H1 (cell line): ENCODE data around the gene TMPRSS11E. TPM values are rescaled to one million over a fixed set of nuclear protein-coding genes. Genes with fewer than 3 reads are reported as not detected.

Experiments
- CTCF ChIA-PET: fragments of 300-600 bp; sonication (Branson Sonifier 250); formaldehyde crosslinking; loops from one replicate; lab custom pipeline; 2021; ENCODE audit not compliant: partially characterized antibody; lab: Charles Lee
- POLR2A ChIA-PET: fragments of 300-600 bp; sonication (Branson Sonifier 250); formaldehyde crosslinking; loops from one replicate; lab custom pipeline; 2021; ENCODE audit warnings: inconsistent platforms; ENCODE audit not compliant: partially characterized antibody; lab: Charles Lee
- DNase-seq, 2 experiments: peaks; one replicate each; pipeline versions ENCODE4 v3.0.0 to v3.0.0-alpha.2; 2010 to 2022; ENCODE audit warnings: low spot score in 2 of 2, low read depth in 1 of 2, mixed read lengths in 1 of 2
- FAIRE-seq: peaks from 2 replicates; lab custom pipeline; 2011; peaks lifted over from hg19 to GRCh38; lab: Jason Lieb, UNC
- H2AFZ ChIP-seq: 2 replicates; pipeline ENCODE4 v1.8.1; 2012; ENCODE audit warnings: low read length, inconsistent platforms
- H2AK5ac ChIP-seq: 2 replicates; pipeline ENCODE4 v1.6.1; 2013; ENCODE audit warnings: low read depth, low read length
- H2BK120ac ChIP-seq: replicated peaks from 2 replicates; pipeline ENCODE3; 2013; ENCODE audit warnings: low read depth, low read length, inconsistent platforms
- H2BK12ac ChIP-seq: 2 replicates; pipeline ENCODE4 v1.6.1; 2013; ENCODE audit warnings: low read depth, low read length
- H2BK15ac ChIP-seq: 2 replicates; pipeline ENCODE4 v1.6.1; 2013; ENCODE audit warnings: low read length
- H2BK20ac ChIP-seq: 2 replicates; pipeline ENCODE4 v1.6.1; 2013; ENCODE audit warnings: low read length
- H2BK5ac ChIP-seq: 2 replicates; pipeline ENCODE4 v1.6.1; 2013; ENCODE audit warnings: low read depth, low read length
- H3K14ac ChIP-seq: 2 replicates; pipeline ENCODE4 v1.6.1; 2013; ENCODE audit warnings: inconsistent platforms; ENCODE audit not compliant: insufficient read length
- H3K18ac ChIP-seq: 2 replicates; pipeline ENCODE4 v1.6.1; 2013; ENCODE audit warnings: low read length; ENCODE audit errors: extremely low read depth
- H3K23ac ChIP-seq: 2 replicates; pipeline ENCODE4 v1.6.1; 2013; ENCODE audit warnings: inconsistent platforms; ENCODE audit not compliant: insufficient read length
- H3K23me2 ChIP-seq: 2 replicates; pipeline ENCODE4 v1.6.1; 2013; ENCODE audit warnings: low read depth, low read length
- H3K27ac ChIP-seq: 2 replicates; pipeline ENCODE4 v1.6.1; 2011; ENCODE audit warnings: low read depth, low read length, inconsistent platforms
- H3K27me3 ChIP-seq, 4 experiments: replicated peaks in 1 of 4; 1 replicate in 1 of 4; 2 replicates in 3 of 4; pipeline versions ENCODE4 v1.6.1 to v1.8.1; 2011 to 2013; ENCODE audit warnings: low read length in 3 of 4, mild to moderate bottlenecking in 3 of 4, inconsistent platforms in 2 of 4, mixed read lengths in 2 of 4, moderate library complexity in 1 of 4; ENCODE audit not compliant: control insufficient read depth in 3 of 4, insufficient read depth in 3 of 4; ENCODE audit errors: extremely low read depth in 1 of 4
- H3K36me3 ChIP-seq, 4 experiments: 2 replicates each; pipeline versions ENCODE4 v1.6.1 to v1.8.1; 2011 to 2013; ENCODE audit warnings: mild to moderate bottlenecking in 4 of 4, low read length in 3 of 4, moderate library complexity in 2 of 4, control low read depth in 1 of 4, inconsistent platforms in 1 of 4; ENCODE audit not compliant: insufficient read depth in 4 of 4, control insufficient read depth in 2 of 4
- H3K4ac ChIP-seq: replicated peaks from 2 replicates; pipeline ENCODE3; 2013; ENCODE audit warnings: low read length, low read depth, mixed read lengths, inconsistent platforms; ENCODE audit not compliant: insufficient read length
- H3K4me1 ChIP-seq, 4 experiments: replicated peaks in 1 of 4; 1 replicate in 1 of 4; 2 replicates in 3 of 4; pipeline versions ENCODE4 v1.6.1 to v1.8.1; 2011 to 2013; ENCODE audit warnings: low read length in 3 of 4, inconsistent platforms in 2 of 4, mixed read lengths in 1 of 4; ENCODE audit not compliant: insufficient read depth in 4 of 4, control insufficient read depth in 3 of 4
- H3K4me2 ChIP-seq, 2 experiments: 2 replicates each; pipeline versions ENCODE4 v1.6.1 to v1.8.1; 2011 to 2013; ENCODE audit warnings: low read depth in 2 of 2, low read length in 2 of 2, control low read depth in 1 of 2, inconsistent platforms in 1 of 2, mild to moderate bottlenecking in 1 of 2; ENCODE audit not compliant: insufficient read depth in 1 of 2
- H3K4me3 ChIP-seq, 4 experiments: fragments of 200-600, 300-600 bp in 1 of 4; sonication (generic), shearing (Covaris generic), sonication (Bioruptor Twin) in 1 of 4; 2 replicates each; pipeline versions ENCODE4 v1.5.1 to v1.8.1; 2011 to 2016; ENCODE audit warnings: low read length in 4 of 4, low read depth in 3 of 4, control low read depth in 2 of 4, inconsistent platforms in 2 of 4, mild to moderate bottlenecking in 2 of 4, mixed read lengths in 1 of 4, moderate library complexity in 1 of 4; ENCODE audit not compliant: insufficient read depth in 2 of 4; ENCODE audit errors: extremely low read depth in 1 of 4
- H3K56ac ChIP-seq: replicated peaks from 2 replicates; pipeline ENCODE3; 2013; ENCODE audit warnings: low read depth, mild to moderate bottlenecking, mixed read lengths, low read length, inconsistent platforms; ENCODE audit not compliant: insufficient read length
- H3K79me1 ChIP-seq: 2 replicates; pipeline ENCODE4 v1.6.1; 2013; ENCODE audit warnings: low read depth, low read length, control low read depth
- H3K79me2 ChIP-seq, 2 experiments: 2 replicates each; pipeline versions ENCODE4 v1.6.1 to v1.8.1; 2012 to 2013; ENCODE audit warnings: low read length in 2 of 2, mild to moderate bottlenecking in 2 of 2, inconsistent platforms in 1 of 2; ENCODE audit not compliant: insufficient read depth in 2 of 2, control insufficient read depth in 1 of 2
- H3K9ac ChIP-seq, 4 experiments: replicated peaks in 1 of 4; 1 replicate in 1 of 4; 2 replicates in 3 of 4; pipeline versions ENCODE4 v1.6.1 to v1.8.1; 2011 to 2013; ENCODE audit warnings: low read depth in 3 of 4, low read length in 3 of 4, control low read depth in 2 of 4, mild to moderate bottlenecking in 2 of 4, moderate library complexity in 2 of 4, inconsistent platforms in 1 of 4; ENCODE audit errors: extremely low read depth in 1 of 4
- H3K9me3 ChIP-seq, 2 experiments: 2 replicates each; pipeline versions ENCODE4 v1.6.1 to v1.8.1; 2012 to 2013; ENCODE audit warnings: mild to moderate bottlenecking in 2 of 2, moderate library complexity in 2 of 2, control low read depth in 1 of 2, inconsistent platforms in 1 of 2, low read depth in 1 of 2, low read length in 1 of 2, mixed read lengths in 1 of 2; ENCODE audit not compliant: insufficient read depth in 2 of 2
- H4K20me1 ChIP-seq, 2 experiments: replicated peaks in 1 of 2; 2 replicates each; pipeline versions ENCODE3 to v1.8.1; 2011 to 2013; ENCODE audit warnings: inconsistent platforms in 2 of 2, low read length in 2 of 2, mild to moderate bottlenecking in 1 of 2; ENCODE audit not compliant: insufficient read depth in 2 of 2, control insufficient read depth in 1 of 2
- H4K5ac ChIP-seq: 2 replicates; pipeline ENCODE4 v1.6.1; 2013; ENCODE audit warnings: low read length, low read depth, mixed read lengths, inconsistent platforms; ENCODE audit not compliant: insufficient read length
- H4K8ac ChIP-seq: 2 replicates; pipeline ENCODE4 v1.8.0; 2013; ENCODE audit warnings: mild to moderate bottlenecking, moderate library complexity, low read length, inconsistent platforms; ENCODE audit not compliant: insufficient read depth; ENCODE audit errors: extremely low read depth
- H4K91ac ChIP-seq: replicated peaks from 2 replicates; pipeline ENCODE3; 2013; ENCODE audit warnings: low read length, mixed read lengths, inconsistent platforms; ENCODE audit not compliant: insufficient read length
- BRCA1 ChIP-seq: IDR thresholded peaks from 2 replicates; pipeline ENCODE4 v1.6.1; 2012; ENCODE audit warnings: low read depth, low read length, improper control_type of control experiment
- CHD1 ChIP-seq: IDR thresholded peaks from 2 replicates; pipeline ENCODE4 v1.6.1; 2012; ENCODE audit warnings: low read depth, low read length, improper control_type of control experiment
- EP300 ChIP-seq, 2 experiments: IDR thresholded peaks; 1 replicate in 1 of 2; 2 replicates in 1 of 2; pipeline ENCODE4 v1.6.1; 2011 to 2012; ENCODE audit warnings: low read depth in 2 of 2, low read length in 2 of 2, mild to moderate bottlenecking in 2 of 2, borderline replicate concordance in 1 of 2, inconsistent platforms in 1 of 2, moderate library complexity in 1 of 2
- GABPA ChIP-seq: IDR thresholded peaks from 2 replicates; pipeline ENCODE4 v1.6.1; 2011; ENCODE audit warnings: mild to moderate bottlenecking, low read length, moderate library complexity, borderline replicate concordance; ENCODE audit not compliant: insufficient read depth
- GTF2F1 ChIP-seq: IDR thresholded peaks from 2 replicates; pipeline ENCODE4 v1.6.1; 2012; ENCODE audit warnings: low read depth, low read length, improper control_type of control experiment, borderline replicate concordance
- HDAC2 ChIP-seq, 2 experiments: fragments of 300-600 bp in 1 of 2; sonication (generic) in 1 of 2; IDR thresholded peaks; 2 replicates each; pipeline ENCODE4 v1.6.1; 2011 to 2012; ENCODE audit warnings: low read depth in 2 of 2, low read length in 2 of 2, mild to moderate bottlenecking in 2 of 2, moderate library complexity in 2 of 2, borderline replicate concordance in 1 of 2, inconsistent platforms in 1 of 2
- KDM4A ChIP-seq: IDR thresholded peaks from one replicate; pipeline ENCODE4 v1.7.1; 2012; ENCODE audit warnings: low read depth, mild to moderate bottlenecking, moderate library complexity, low read length, inconsistent platforms; ENCODE audit not compliant: severe bottlenecking
- NANOG ChIP-seq: IDR thresholded peaks from 2 replicates; pipeline ENCODE4 v1.6.1; 2011; ENCODE audit warnings: low read length, low read depth, mild to moderate bottlenecking, inconsistent platforms; ENCODE audit not compliant: insufficient read depth, poor library complexity, severe bottlenecking
- SP1 ChIP-seq: IDR thresholded peaks from 2 replicates; pipeline ENCODE4 v1.6.1; 2011; ENCODE audit warnings: low read depth, low read length
- TCF12 ChIP-seq: IDR thresholded peaks from 2 replicates; pipeline ENCODE4 v1.6.1; 2011; ENCODE audit warnings: low read depth, mild to moderate bottlenecking, low read length
- TEAD4 ChIP-seq: IDR thresholded peaks from 2 replicates; pipeline ENCODE4 v1.6.1; 2012; ENCODE audit warnings: low read depth, low read length, inconsistent platforms, mixed read lengths
- ZNF274 ChIP-seq: IDR thresholded peaks from 2 replicates; pipeline ENCODE4 v1.7.0; 2012; ENCODE audit warnings: low read length, borderline replicate concordance; ENCODE audit errors: extremely low read depth
- WGBS, 2 experiments: shearing (Covaris generic) in 1 of 2; methylation state at CpG; one replicate each; pipeline versions ENCODE4 v1.1.6 to v1.1.7; 2013 to 2015; ENCODE audit warnings: low lambda C conversion rate in 2 of 2, mixed read lengths in 2 of 2, inconsistent platforms in 1 of 2, low coverage in 1 of 2, missing lambda C conversion rate in 1 of 2; ENCODE audit not compliant: insufficient replicate concordance in 2 of 2, insufficient coverage in 1 of 2, insufficient read length in 1 of 2; ENCODE audit errors: extremely low coverage in 1 of 2, missing lambda C conversion rate in 1 of 2; 5-methylcytosine and 5-hydroxymethylcytosine counted together
- polyA plus RNA-seq, 7 experiments: library from polyadenylated mRNA; depleted of rRNA in 3 of 7; stranded (reverse) in 5 of 7; unstranded in 2 of 7; fragments of >200 nt in 5 of 7; fragments of 200-250 nt in 2 of 7; gene quantifications; 1 replicate in 5 of 7; 2 replicates in 1 of 7; 4 replicates in 1 of 7; pipeline versions ENCODE4 v1.2.1 to v1.2.3, GENCODE V29; 2011 to 2013; ENCODE audit warnings: missing spikeins in 2 of 7, mixed read lengths in 2 of 7
- total RNA-seq: library from RNA; stranded (reverse); fragmentation: NEBNext Ultra II Directional; extraction: Animal tissue kit (Norgen Biotek cat#: 25700); gene quantifications from 2 replicates; pipeline ENCODE4 v1.2.1, GENCODE V29; 2021
- TF ChIP-seq, protein P1 (sequence below): IDR thresholded peaks from 2 replicates; pipeline ENCODE4 v1.6.1; 2011; ENCODE audit warnings: low read depth, mild to moderate bottlenecking, low read length; ENCODE audit not compliant: insufficient read depth

The TMPRSS11E gene
- total and polyA plus RNA-seq, 2 of the 8 experiments (the other 6 are each of a cell fraction or from before 2014, with no cell fraction given), result 0.38 to 0.71 TPM

DNA sequence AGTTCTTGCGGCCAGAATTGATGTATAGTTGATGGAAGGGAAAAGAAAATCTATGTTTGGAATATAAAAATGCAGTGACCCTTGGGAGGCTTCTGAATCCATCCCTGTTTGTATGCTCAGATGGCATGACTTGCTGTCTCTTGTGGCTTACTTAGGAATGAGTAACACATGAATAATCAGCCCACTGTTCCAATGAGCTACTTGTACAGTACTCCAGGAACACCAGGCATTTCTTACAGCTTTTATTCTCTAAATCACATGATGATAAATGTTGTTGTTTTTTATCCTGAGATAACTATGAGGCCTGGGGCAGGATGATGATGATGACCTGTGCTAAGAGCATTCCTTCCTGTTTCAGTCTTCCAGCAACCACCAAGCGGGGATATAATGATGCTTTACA lies 18.9 kb downstream of the TMPRSS11E start:
- Histone ChIP-seq H3K79me2 (no peaks in the 10 kb centered on the region), H4K20me1 (no peaks in the 10 kb centered on the region), H2BK12ac (no peak overlapping the region), H2BK120ac (no peak overlapping the region), H3K23ac (no peak overlapping the region), H3K27me3 (no peaks in the 10 kb centered on the region), H2AK5ac (no peak overlapping the region), H3K18ac (no peak overlapping the region), H3K56ac (no peak overlapping the region), H4K8ac (no peak overlapping the region), H3K4me1 (no peaks in the 10 kb centered on the region; a peak in 1 of 7 replicates), H3K14ac (no peak overlapping the region), H2AFZ (no peak overlapping the region), H3K36me3 (no peaks in the 10 kb centered on the region), H3K4ac (no peak overlapping the region), H2BK5ac (no peak overlapping the region), H4K91ac (no peak overlapping the region), H3K9ac (no peak overlapping the region), H2BK20ac (no peak overlapping the region), H3K4me3 (no peak overlapping the region), H2BK15ac (no peak overlapping the region), H4K5ac (no peak overlapping the region), H3K9me3 (no peaks in the 10 kb centered on the region), H3K27ac (no peak overlapping the region), H3K4me2 (no peak overlapping the region), H3K79me1 (no peaks in the 10 kb centered on the region), H3K23me2 (no peaks in the 10 kb centered on the region)
- FAIRE-seq (no peak), DNase-seq (no peak)
- TF ChIP-seq EP300 (IDR thresholded peaks at IDR 0.05; ENCODE audit: borderline replicate concordance in 1 of 2, low read depth in 2 of 2, low read length in 2 of 2), result no peak
- TF ChIP-seq TEAD4, result no peak
- TF ChIP-seq KDM4A, result no peak
- TF ChIP-seq GTF2F1, result no peak
- TF ChIP-seq HDAC2 (IDR thresholded peaks at IDR 0.05; ENCODE audit: borderline replicate concordance in 1 of 2, low read depth in 2 of 2, low read length in 2 of 2), result no peak
- TF ChIP-seq BRCA1, result no peak
- TF ChIP-seq GABPA, result no peak
- no peak for TF ChIP-seq CHD1
- TF ChIP-seq NANOG, result no peak
- TF ChIP-seq, protein P1, sequence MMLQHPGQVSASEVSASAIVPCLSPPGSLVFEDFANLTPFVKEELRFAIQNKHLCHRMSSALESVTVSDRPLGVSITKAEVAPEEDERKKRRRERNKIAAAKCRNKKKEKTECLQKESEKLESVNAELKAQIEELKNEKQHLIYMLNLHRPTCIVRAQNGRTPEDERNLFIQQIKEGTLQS, result no peak
- no peak for TF ChIP-seq ZNF274
- TF ChIP-seq TCF12, result no peak
- no peak for TF ChIP-seq SP1
- ChIA-PET CTCF (no interaction called here), POLR2A (no interaction called here)
- 98% methylated on average over 2 of the region's 2 CpGs; no CpG with 5 or more reads in 1 of the 2 experiments for WGBS, 2 experiments
